Ectodermal cell (in vitro differentiated cells): Measurements from ENCODE around the gene ADAMTS15.
A peak's percentile ranks its signal among the peaks of the same experiment; 100 is the strongest.

Experiments used
- H3K27ac ChIP-seq: 2 replicates; pipeline ENCODE4 v1.7.0; 2013; ENCODE audit warnings: mild to moderate bottlenecking, low read depth, low read length; ENCODE audit not compliant: insufficient read depth, poor library complexity, severe bottlenecking
- H3K27me3 ChIP-seq: 2 replicates; pipeline ENCODE4 v1.7.0; 2013; ENCODE audit warnings: mild to moderate bottlenecking, low read length; ENCODE audit not compliant: insufficient read depth, control insufficient read depth, poor library complexity, severe bottlenecking
- H3K36me3 ChIP-seq: one replicate; pipeline ENCODE4 v1.7.0; 2013; ENCODE audit warnings: low read length; ENCODE audit not compliant: control insufficient read depth, insufficient read depth
- H3K4me1 ChIP-seq: one replicate; pipeline ENCODE4 v1.7.0; 2013; ENCODE audit warnings: low read length; ENCODE audit not compliant: control insufficient read depth, insufficient read depth
- H3K4me3 ChIP-seq: 2 replicates; pipeline ENCODE4 v1.7.0; 2013; ENCODE audit warnings: low read depth, low read length, control low read depth; ENCODE audit not compliant: insufficient read depth
- H3K9me3 ChIP-seq: 2 replicates; pipeline ENCODE4 v1.7.0; 2013; ENCODE audit warnings: mild to moderate bottlenecking, low read length, moderate library complexity; ENCODE audit not compliant: control insufficient read depth
- WGBS, 2 experiments: methylation state at CpG; one replicate each; pipeline ENCODE4 v1.1.7; 2013; ENCODE audit warnings: missing lambda C conversion rate in 2 of 2; 5-methylcytosine and 5-hydroxymethylcytosine counted together

The ADAMTS15 gene

GRCh38 chr11:130426837-130427341 is 21.6 kb upstream of the ADAMTS15 start:
- Histone ChIP-seq H3K4me1 (peaks cover 3% of the 10 kb centered on the region), H3K27me3 (peaks cover 67% of the 10 kb centered on the region), H3K36me3 (no peaks in the 10 kb centered on the region), H3K9me3 (no peaks in the 10 kb centered on the region), H3K4me3 (no peak overlapping the region), H3K27ac (no peak overlapping the region)
- 68 to 73% methylated on average over 18 of the region's 18 CpGs for WGBS, 2 experiments

GRCh38 chr11:130427581-130428315 is 20.7 kb upstream of the ADAMTS15 start:
- H3K4me1 ChIP-seq = peaks cover 3% of the 10 kb centered on the region
- H3K36me3 ChIP-seq = no peaks in the 10 kb centered on the region
- H3K4me3 ChIP-seq = peak overlapping the region; percentile 41
- peaks cover 67% of the 10 kb centered on the region for H3K27me3 ChIP-seq
- WGBS, 2 experiments = 1% methylated on average over 84 of the region's 84 CpGs
- H3K27ac ChIP-seq = no peak overlapping the region
- no peaks in the 10 kb centered on the region for H3K9me3 ChIP-seq

- no peaks in the 10 kb centered on the region for H3K36me3 ChIP-seq
- H3K27me3 ChIP-seq = peaks cover 67% of the 10 kb centered on the region
- peak within 1 kb of the TSS; percentile 41 for H3K4me3 ChIP-seq
- H3K4me1 ChIP-seq = peaks cover 3% of the 10 kb centered on the region
- no peaks in the 10 kb centered on the region for H3K9me3 ChIP-seq
- no peak within 1 kb of the TSS for H3K27ac ChIP-seq
- WGBS, 2 experiments = 3% methylated on average over 61 to 64 of the region's 64 CpGs
Observed at GRCh38 chr11:130428316-130429119, 19.9 kb upstream of the ADAMTS15 start, which contains the start of gene ADAMTS8. ADAMTS8 (minus strand) TSS chr11:130428609; CDS start chr11:130428286, 323 bp downstream.

- H3K27ac ChIP-seq = no peak overlapping the region
- WGBS, 2 experiments = 55 to 57% methylated on average over 2 of the region's 2 CpGs
- H3K4me1 ChIP-seq = peaks cover 3% of the 10 kb centered on the region
- peaks cover 67% of the 10 kb centered on the region for H3K27me3 ChIP-seq
- H3K9me3 ChIP-seq = no peaks in the 10 kb centered on the region
- no peaks in the 10 kb centered on the region for H3K36me3 ChIP-seq
- H3K4me3 ChIP-seq = no peak overlapping the region
Observed at GRCh38 chr11:130429120-130429681, 19.2 kb upstream of the ADAMTS15 start.

GRCh38 chr11:130429983-130430382 is 18.5 kb upstream of the ADAMTS15 start:
- H3K36me3 ChIP-seq = no peaks in the 10 kb centered on the region
- no peaks in the 10 kb centered on the region for H3K9me3 ChIP-seq
- peaks cover 60% of the 10 kb centered on the region for H3K27me3 ChIP-seq
- no peak overlapping the region for H3K4me3 ChIP-seq
- WGBS, 2 experiments = 86 to 90% methylated on average over 2 to 3 of the region's 3 CpGs
- peaks cover 3% of the 10 kb centered on the region for H3K4me1 ChIP-seq
- H3K27ac ChIP-seq = no peak overlapping the region

- Histone ChIP-seq H3K4me3 (no peak overlapping the region), H3K27ac (no peak overlapping the region), H3K4me1 (peaks cover 6% of the 10 kb centered on the region), H3K9me3 (no peaks in the 10 kb centered on the region), H3K27me3 (peaks cover 46% of the 10 kb centered on the region), H3K36me3 (no peaks in the 10 kb centered on the region)
- 41 to 45% methylated on average over 10 of the region's 10 CpGs for WGBS, 2 experiments
Observed at GRCh38 chr11:130431331-130431773, 17.1 kb upstream of the ADAMTS15 start.

GRCh38 chr11:130431801-130432200 is 16.6 kb upstream of the ADAMTS15 start:
- Histone ChIP-seq H3K4me1 (peaks cover 6% of the 10 kb centered on the region), H3K36me3 (no peaks in the 10 kb centered on the region), H3K4me3 (no peak overlapping the region), H3K9me3 (no peaks in the 10 kb centered on the region), H3K27me3 (peaks cover 42% of the 10 kb centered on the region), H3K27ac (no peak overlapping the region)
- WGBS, 2 experiments = 92 to 96% methylated on average over 3 of the region's 3 CpGs

- 91% methylated on average over 4 of the region's 4 CpGs for WGBS, 2 experiments
Observed at GRCh38 chr11:130433357-130433756, 15.1 kb upstream of the ADAMTS15 start.

GRCh38 chr11:130434521-130435223 is 13.8 kb upstream of the ADAMTS15 start:
- no peaks in the 10 kb centered on the region for H3K36me3 ChIP-seq
- 1% methylated on average over 18 of the region's 20 CpGs for WGBS, 2 experiments
- H3K27me3 ChIP-seq = peaks cover 13% of the 10 kb centered on the region
- H3K4me3 ChIP-seq = peak overlapping the region; percentile 43
- H3K27ac ChIP-seq = no peak overlapping the region
- H3K4me1 ChIP-seq = peaks cover 3% of the 10 kb centered on the region
- H3K9me3 ChIP-seq = no peaks in the 10 kb centered on the region

More at GRCh38 chr11:130433357-130433756, 15.1 kb upstream of the ADAMTS15 start:
- Histone ChIP-seq H3K4me3 (no peak overlapping the region), H3K27ac (no peak overlapping the region), H3K27me3 (peaks cover 26% of the 10 kb centered on the region), H3K4me1 (peaks cover 3% of the 10 kb centered on the region), H3K9me3 (no peaks in the 10 kb centered on the region), H3K36me3 (no peaks in the 10 kb centered on the region)
